Measurements from ENCODE around the gene OR4N2.
A peak's percentile ranks its signal among the peaks of the same experiment; 100 is the strongest.
"Not testable (repeated sequence)": the region's sequence is repeated elsewhere in the genome, so short reads cannot be mapped to it uniquely, and the experiment has no call there.

The OR4N2 gene

GRCh38 chr14:19834203-19834848 lies 30.8 kb downstream of the OR4N2 start:
- not testable (repeated sequence) for DNase-seq

- DNase-seq, result no peak
Observed at GRCh38 chr14:19838433-19838832, 34.9 kb downstream of the OR4N2 start.

GRCh38 chr14:19851365-19851764 lies 47.8 kb downstream of the OR4N2 start:
- DNase-seq, result no peak

- not testable (repeated sequence) for DNase-seq
Observed at GRCh38 chr14:19866061-19866669, 62.6 kb downstream of the OR4N2 start.

GRCh38 chr14:19873178-19873577 lies 69.6 kb downstream of the OR4N2 start:
- no peak for DNase-seq

- no peak for DNase-seq
Observed at GRCh38 chr14:19874842-19875241, 71.3 kb downstream of the OR4N2 start, which contains the start of gene OR4K2. OR4K2 (plus strand) TSS chr14:19875142; CDS start chr14:19876268, 1,126 bp downstream.

- DNase-seq, result peak in 1 of 5 experiments; percentile 8
Observed at GRCh38 chr14:19878029-19878642, 74.6 kb downstream of the OR4N2 start.
